GM21723 (cell line): ENCODE data around the gene EGFLAM.

Source experiments
- ATAC-seq: cut with Tn5 transposase; IDR thresholded peaks from one replicate; pipeline ENCODE4 v1.9.1; 2021; ENCODE audit warnings: mild to moderate bottlenecking, moderate library complexity; ENCODE audit not compliant: unreplicated experiment

The EGFLAM gene

DNA sequence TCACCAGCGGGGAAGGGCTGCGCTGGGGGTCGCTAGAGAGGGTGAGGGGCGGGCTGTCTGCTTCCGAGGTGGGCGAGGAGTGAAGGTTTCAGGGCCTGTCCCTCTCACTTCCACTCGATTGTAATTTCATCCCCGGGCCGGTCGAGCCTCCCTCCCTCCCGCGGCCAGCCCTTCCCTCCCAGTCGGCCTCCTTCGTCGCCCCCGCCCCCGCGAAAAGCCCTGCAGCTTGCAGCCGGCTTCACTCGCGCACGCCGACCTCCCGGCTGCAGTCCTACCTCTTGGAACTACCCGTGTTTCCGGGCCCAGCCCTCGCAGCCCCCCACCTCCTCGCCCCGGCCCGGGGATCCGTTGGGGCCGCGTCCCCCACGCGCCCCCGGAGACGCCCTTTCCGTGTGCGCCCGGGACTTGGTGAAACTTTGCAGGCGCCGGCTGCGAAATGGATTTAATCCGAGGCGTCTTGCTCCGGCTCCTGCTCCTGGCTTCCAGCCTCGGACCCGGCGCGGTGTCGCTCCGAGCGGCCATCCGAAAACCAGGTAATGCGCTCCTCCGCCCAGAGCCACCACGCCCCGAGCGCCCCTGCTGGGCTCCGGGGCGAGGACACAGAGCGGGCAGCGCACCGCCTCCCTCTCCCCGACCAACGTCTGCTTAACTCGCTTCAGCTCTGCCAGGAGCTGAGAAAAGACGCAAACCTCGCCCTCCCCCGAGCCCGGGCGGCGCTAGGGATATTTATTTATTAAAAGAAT, at the start of gene EGFLAM:
Gene EGFLAM, plus strand, starts transcription at position 241 of the 743 bp plus-strand sequence. Its CDS starts 196 bp downstream, at position 437.
- no peak for ATAC-seq

DNA sequence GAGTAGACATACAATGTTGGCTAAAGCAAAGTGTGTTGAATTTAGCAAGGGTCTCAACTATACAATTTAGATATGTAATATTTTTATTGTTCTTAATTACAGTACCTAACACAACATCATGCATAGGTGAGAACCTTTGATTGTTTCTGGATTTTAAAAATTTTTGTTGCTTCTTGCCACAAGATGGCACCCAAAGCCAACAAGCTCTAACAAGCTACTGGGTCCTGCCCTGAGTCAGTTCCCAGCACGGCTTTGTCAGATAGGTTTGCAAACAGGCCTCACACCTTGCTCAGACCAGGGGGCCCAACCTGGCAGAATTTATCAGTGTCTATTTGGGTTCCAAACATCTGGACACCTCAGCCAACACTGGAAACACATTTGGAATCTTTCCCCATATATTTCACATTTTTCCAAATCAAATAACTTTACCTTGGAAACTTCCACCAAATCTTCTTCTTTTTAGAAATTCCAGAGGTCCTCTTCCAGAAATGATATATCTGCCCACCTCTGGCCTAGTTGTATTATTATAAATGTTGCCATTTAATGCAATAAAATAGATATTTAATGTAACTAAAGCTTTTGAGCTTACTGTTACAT, 49.5 kb upstream of the EGFLAM start:
- ATAC-seq: no peak

DNA sequence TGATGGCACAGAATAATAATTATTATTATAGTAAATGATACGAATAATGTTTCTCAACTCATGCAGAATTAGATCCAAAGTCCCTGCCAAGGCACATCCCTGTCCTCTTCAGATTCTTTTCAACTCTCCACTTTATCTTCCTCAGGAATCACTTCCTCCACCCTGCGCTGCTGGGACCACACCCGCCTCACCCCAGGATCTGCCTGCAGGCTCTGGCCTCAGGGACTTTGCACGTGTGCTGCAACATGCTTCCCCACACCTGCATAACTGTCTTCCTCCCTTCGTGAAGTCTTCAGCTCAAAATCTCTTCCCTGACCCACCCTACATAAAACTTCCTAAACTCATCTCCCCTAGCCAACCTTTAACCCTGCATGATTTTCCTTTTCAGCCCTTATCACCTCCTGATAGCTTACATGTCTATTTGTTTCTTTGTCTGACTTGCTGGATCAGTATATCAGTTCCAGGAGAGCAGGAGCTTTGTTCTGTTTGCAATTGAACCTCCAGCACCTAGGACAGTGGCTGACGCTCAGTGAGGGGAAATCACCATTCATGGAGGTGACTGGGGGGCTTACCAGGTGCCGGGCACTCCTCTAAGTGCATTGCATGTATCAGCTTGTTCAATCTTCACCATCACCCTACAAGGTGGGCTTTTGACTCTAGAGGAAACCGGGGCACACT, 47.5 kb upstream of the EGFLAM start:
- no peak for ATAC-seq

DNA sequence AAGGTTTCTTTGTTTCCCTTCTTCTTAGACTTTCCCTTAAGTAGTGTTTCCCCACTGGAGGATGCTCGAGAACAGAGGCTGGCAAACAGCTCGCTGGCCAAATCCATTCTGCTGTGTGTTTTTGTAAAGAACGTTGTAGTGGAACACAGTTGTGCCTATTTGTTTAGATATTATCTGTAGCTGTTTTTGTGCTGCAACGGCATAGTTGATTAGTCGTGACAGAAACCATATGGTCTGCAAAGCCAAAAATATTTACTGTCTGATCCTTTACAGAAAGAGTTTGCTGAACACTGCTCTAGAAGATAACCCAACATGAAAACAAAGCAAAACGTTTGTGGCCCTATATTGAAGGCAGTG, 47.0 kb upstream of the EGFLAM start:
- no peak for ATAC-seq

DNA sequence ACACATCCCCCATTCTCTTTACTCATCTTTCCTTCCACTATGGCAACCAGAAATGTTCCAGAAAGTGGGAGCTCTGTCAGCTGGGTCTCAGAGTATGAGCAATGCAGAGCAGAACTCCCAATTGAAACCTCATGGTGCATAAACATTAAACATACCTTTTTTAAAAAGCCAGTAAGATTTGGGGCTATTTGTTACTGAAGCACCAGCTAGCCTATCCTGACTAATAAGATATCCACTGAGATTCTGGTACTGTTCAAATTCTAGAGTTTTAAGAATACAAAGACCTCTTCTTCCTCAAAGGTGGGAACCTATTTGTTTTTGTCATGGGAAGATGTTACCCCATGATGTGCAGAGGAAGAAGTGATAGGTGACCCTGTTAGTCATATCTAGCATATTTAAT, 46.1 kb upstream of the EGFLAM start:
- no peak for ATAC-seq

DNA sequence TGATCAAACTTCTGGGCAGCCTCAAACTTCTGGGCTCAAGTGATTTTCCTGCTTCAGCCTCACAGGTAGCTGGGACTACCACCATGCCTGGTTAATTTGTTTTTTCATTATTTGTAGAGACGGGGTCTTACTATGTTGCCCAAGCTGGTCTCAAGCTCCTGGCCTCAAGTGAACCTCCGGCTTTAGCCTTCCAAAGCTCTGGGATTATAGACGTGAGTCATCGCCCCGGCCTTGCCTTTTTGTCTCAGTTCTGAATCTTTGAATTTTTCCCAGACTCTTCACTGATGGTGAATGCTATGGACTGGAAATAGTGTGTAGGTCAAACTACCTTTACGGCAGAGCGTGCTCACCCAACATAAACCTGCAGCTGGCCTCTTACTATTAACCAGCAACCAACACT, 32.3 kb upstream of the EGFLAM start:
- ATAC-seq: no peak

DNA sequence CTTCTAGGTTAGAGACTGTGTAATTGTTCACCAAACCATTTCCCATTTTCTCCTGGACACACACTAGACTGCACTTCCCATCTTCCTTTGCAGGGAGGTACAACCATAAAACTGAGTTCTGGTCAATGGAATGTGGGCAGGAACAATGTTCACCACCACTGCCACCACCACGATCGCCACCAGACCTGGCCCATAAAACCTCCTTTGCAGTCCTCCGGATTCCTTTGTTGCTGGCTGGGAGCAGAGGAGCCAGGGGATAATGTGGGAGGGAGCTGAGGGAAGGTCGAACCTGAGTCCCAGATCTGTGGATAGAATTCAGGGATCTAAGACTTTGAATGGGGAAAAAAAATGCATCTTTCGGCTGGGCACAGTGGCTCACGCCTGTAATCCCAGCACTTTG, 29.4 kb upstream of the EGFLAM start:
- no peak for ATAC-seq

DNA sequence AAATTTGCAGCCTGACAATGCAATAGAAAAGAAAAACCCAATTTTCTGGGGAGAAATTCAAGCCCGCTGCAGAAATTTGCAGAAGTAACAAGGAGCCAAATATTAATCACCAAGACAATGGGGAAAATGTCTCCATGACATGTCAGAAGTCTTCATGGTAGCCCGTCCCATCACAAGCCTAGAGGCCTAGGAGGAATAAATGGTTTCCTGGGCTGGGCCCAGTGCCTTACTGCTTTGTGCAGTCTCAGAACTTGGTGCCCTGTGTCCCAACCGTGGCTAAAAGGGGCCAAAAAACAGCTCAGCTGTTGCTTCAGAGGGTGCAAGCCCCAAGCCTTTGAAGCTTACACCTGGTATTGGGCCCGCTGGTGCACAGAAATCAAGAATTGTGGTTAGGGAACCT, 23.6 kb upstream of the EGFLAM start:
- ATAC-seq: no peak

DNA sequence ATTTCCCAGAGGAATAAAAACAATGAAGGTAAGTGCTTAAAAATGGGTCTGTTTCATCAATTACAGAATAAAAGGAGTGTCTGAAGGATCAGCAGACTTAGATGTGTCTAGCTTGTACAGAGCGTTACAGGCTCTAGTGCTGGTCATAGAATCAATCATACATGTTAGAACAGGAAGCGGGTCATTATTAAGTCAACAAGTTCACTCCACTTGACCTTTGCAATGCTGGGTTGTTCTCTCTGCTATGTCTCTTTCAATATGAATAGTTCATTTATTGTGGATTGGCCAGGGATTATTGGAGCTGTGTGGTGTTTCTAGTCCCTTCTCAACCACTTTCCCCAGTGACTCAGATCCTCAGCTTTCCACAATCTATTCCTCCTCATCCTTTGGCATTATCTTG, 20.7 kb upstream of the EGFLAM start:
- no peak for ATAC-seq

DNA sequence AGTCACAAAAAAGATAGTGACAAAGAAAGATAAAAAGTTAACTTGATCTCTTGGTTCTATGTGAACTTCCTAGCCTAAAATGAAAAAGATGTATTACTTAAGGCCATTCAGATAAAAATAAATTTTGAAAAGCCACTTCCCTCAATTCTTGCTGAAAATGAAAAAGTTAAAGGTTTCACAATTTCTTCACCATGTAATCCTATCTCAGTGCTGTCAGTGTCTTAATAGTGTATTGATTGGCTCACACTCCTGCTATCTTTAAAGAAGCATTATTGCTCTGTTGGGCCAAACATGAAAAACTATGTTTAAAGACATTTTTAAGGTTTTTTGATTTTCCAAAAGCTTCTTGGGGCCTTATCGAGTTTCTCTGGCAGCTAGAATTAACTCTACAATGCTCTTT, 18.1 kb upstream of the EGFLAM start:
- ATAC-seq: no peak

DNA sequence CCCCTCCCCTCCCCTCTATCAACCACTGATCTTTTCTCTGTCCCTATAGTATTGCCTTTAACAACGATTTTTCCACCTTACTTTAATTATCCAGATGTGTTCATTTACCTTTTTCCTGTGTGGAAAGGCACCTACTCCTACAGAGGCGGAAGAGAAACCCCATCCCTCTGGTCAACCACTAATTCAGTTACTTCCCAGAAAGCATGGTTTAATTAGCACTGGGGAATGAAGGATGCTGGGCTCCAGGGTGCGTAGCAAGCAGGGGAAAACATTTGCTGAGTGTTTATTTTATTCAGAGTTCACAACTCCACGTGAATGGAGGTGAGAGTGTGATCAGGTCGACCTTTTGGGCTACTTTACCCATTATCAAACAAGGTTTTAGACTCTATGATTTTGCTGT, 16.7 kb upstream of the EGFLAM start:
- no peak for ATAC-seq

DNA sequence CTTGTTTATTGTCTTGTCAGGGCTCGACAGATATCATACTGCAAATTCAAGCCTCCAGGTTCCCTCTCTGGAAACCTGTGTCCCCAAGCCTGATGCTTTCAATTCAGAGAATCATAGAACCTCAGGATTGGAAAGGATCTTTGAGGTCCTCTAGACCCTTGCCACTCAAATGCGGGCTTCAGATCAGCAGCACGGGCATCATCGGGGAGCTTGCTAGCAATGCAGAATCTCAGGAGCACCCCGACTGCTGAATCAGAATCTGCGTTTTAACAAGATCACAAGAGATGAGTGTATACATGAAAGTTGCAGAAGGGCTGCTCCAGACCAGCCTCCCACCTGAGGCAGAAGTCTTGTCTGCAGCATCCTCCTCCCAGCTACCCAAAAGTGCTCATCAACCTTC, 13.1 kb upstream of the EGFLAM start:
- no peak for ATAC-seq

DNA sequence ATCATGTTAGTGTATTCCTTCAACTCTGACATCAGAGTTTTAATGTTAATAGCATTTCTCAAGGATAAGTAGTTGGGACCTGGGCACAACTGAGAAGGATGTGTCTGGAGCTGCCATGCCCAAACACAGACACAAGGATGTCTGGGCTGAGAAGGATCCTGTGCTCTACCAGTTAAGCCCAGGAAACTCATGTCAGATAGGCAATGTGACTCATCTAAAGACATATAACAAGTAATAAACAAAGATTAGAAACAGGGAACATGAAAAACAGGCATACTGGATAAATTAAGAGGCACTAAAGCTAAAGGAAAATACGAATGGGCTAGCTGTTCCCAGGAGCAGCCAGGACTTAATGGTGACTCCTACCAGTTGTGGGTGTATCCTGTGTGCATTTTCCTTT, 9.1 kb upstream of the EGFLAM start:
- no peak for ATAC-seq

DNA sequence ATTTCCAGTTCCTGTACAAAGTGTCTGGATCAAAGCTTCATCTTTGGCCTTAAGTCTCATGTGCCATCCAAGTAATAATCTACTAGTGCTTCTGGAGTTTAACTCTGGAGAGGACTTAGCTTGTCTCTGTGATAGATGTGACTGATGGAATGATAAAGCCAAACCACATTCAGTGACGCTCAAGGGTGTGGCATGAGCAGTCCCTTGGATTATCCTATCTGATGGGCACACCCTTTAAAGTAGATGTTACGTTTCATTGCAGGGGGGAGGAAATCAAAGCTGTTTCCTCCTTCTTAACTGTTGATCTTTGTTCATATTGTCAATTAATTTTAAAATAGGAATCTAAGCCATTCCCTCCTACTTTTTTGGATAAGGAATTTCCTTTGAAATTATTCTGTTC, 8.5 kb upstream of the EGFLAM start:
- ATAC-seq: no peak

DNA sequence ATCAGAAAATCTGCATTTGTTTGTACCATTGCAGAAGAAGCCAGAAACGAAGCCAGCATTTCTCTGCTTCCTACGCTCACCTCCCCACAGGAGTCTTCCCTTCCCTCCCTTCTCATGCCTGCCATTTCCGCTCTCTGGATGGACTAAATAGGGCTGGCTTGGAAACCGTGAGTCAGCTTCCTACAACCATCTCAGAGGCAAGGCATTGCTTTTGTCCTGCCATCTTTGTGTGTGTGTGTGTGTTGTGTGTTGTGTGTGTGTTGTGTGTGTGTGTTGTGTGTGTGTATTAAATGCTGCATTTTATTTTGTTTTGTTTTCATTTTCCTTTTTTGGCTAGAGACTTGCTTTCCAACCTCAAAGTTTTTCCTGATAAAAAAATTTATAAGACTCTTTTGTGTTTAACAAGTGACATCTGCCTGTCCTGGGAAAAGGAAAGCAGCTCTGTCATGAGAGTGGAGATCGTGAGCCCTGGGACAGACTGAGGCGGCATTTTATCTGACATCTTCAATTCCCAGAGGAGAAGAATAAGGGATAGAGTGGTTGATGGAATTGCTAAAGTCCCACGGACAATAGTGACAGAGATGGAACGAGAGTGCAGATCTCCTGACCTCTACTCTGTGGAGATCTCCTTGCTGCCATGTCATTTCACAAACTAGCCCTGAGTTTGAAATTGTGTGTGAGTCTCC, 7.5 kb upstream of the EGFLAM start:
- ATAC-seq: no peak

DNA sequence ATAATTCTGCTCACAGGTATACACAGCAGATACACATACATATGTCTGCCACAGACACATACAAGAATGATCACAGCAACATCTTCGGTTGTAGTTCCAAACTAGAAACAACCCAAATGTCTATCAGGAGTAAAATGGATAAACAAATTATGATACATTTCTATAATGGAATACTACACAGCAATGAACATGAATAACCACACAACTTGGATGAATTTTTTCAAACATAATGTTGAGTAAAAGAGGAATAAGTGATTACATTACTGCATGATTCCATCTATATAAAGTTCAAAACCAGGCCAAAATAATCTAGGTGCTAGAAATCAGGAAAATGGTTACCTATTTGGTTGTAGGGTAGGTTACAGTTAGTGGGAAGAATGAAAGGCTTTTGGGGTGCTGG, 4.6 kb upstream of the EGFLAM start:
- no peak for ATAC-seq

DNA sequence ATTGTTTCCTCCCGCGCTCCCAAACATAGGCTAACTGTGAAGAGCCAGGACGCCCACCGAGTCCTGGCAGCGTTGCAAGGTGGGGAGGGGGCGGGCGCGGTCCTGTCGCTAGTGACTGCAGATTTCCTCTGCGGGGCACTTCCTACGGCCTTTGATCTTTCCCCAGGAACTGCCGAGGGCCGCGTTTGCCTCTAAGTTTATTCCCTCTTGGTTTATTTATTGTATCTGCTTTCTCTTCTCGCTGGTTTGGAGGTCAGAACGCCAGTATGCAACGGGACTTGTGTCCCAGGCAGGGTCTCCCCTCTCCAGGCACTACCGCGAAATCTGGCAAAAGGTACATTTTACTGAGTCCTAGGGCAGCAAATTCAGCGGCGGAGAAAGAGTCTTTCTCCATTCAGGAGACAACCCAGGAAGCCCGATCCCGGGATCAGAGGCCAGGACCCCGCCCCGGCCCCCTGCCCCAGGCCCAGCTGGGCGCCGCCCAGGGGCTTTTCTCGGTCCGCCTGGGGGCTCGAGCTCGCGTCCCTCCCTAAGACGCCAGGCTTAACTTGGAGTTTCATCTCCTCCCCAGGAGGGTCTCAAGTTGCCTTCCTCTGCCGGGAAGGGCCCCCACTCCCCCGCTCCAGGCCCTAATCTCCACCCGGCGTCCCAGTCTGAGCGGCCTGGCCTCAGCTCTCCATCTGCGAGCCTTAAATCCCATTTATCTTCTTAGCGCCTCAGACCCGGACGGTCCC, 884 bp upstream of the EGFLAM start:
- ATAC-seq: no peak

DNA sequence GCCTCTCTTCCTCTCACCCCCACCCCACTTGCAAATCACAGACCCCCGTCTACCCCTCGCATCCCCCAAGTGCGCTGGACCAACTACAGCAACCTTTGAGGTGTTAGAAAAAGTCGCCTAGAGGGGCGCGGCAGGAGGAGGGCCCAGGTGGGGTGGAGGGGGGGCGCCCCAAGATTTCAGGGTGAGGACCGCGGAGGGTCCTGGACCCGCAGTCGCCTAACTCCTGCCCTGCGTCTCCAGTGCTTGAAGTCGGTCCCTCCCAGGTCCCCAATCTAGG, 379 bp upstream of the EGFLAM start:
- ATAC-seq: no peak

DNA sequence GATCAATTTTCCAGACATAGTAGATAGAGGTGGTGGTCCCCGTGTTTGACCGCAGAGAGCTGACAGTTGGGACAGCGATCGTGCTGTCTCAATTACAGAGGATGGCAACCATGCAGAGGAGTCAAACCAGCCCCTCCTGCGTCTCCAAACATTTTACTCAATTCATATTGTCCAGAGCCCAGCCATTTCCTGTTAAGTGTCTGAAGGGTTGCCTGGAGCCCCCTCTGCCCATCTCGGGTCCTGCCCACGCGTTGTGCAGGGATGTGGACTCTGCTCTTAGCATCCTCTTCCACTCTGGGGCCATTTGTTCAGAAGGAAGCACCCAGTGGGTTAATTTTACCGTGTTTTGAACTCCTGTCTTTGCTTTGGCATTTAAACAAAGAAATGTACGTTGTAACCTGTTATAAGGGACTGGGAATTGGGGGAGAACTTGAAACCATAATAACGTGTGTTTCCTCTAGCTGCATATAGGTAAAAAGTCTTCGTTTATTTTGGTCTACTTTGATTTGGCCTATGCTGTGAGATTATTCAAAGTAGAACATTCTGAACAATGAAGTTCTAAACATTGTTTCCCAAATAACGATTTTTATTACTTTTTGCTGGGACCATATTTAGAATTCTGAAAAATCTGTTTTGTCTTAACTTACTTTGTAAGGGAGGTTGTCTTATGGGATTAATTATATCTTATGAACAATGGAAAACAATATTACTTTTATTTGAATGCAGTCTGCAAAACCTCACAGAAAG, 876 bp downstream of the EGFLAM start:
- no peak for ATAC-seq

DNA sequence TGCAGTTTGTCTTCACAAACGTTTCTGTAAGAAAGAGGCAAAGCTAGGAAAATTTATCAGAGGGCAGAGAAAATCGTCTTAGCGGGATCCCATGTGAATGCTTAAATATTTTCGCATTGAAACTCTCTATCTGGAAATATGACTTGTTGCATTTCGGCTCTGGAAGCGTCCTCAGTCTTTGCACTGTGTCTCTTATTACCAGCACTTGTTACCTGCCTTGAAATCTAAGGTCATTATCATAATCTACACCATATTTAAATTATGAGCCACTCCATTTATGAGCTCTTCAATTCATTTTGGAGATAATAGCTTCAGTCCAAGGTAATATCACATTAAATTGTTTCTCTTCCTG, 1.4 kb downstream of the EGFLAM start:
- ATAC-seq: no peak

DNA sequence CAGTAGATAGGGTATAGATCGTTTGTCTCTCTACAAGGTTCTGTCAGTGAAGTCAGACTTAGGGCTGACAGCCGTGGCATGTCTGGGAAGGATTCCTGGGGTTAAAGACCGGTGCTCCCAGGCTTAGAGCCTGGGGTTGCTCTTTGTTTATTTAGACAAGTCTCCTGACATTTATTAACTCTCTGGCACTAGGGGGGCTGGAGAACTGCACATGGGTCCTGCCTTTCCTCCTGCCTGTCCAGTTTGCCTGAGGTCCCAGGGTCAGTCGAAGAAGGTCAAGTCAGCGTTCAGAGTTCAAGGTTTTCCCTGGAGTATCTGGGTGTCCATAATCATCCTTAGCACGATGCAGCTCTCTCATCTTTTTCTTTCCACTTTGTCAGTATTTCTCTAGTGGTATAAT, 5.6 kb downstream of the EGFLAM start:
- ATAC-seq: no peak
